LoVo (cell line): ENCODE measurements around the gene OR5K1.

Experiments
- DNase-seq: peaks from one replicate; pipeline ENCODE4 v3.0.0-alpha.2; 2016; ENCODE audit warnings: low spot score

OR5K1 gene

DNA sequence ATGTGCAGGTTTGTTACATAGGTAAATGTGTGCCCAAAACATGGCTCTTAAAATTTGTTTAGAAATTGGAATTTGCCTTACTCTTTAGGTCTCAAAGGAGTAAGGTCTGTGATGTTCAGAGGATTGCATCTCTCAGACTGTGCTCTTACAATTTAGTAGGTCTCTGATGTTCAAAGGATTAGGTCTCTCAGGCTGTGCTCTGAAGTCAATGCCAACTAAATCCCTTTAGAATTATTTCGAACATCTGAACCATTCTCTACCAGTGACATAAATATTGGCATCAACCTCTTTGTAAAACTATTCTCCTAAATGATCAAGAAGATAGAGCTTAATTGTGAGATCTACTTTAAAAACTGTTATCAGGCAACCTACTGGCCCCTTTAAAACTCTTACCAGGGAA lies at the start of gene OR5K1:
Gene OR5K1 (plus strand): TSS at position 301 of the 400 bp plus-strand sequence. CDS start 6,376 bp downstream, outside the sequence.
- DNase-seq = no peak

DNA sequence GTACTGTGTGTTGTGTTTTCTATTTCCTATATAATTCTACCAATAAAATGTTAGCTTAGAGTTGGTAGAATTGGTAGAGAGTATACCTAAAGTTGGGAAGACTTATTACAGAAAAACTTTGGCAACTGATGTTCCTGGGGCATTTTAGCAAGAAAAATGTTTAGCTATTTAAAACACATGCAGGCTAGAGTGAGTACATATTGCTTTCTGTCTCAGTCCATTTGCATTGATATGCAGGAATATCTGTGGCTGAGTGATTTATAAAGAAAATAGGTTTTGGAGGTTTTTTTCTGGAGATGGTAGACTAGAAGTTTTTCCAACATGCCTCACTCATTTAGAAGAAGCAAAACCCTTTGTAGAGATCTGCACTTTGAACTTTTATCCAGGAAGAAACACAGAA lies 30.4 kb upstream of the OR5K1 start:
- no peak for DNase-seq

DNA sequence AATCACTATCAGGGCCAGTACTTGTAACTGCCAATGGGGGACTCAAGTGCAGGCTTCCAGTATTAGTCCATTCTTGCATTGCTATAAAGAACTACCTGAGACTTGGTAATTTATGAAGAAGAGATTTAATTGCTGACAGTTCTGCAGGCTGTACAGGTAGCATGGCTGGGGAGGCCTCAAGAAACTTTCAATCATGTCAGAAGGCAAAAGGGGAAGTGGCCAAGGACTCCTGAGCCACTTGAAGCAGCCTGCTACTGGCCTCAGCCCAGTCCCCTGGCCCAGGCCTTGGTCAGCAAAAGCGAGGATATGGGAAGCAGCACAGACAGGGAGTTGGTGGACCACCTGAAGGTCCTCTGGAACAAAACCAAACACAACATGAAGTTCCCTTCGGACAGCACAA lies 29.2 kb upstream of the OR5K1 start:
- DNase-seq = no peak

DNA sequence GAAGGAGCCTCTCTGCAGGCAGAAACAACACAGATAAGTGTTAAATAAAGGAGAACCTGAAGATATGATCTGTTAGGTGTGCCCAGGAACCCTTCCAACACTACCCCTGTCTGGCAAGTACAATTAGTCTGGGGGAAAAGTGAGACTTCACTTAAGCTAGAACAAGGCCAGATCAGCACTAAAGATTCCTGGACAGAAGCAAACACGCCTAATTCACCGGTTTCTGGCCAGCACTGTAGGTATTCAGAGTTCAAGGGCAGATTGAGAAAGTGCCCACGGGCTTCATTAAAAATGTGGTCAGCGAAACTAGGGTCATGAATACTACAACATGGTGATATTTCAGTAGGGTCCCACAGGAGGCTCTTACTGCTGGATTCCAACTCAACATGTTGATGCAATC lies 28.6 kb upstream of the OR5K1 start:
- no peak for DNase-seq

DNA sequence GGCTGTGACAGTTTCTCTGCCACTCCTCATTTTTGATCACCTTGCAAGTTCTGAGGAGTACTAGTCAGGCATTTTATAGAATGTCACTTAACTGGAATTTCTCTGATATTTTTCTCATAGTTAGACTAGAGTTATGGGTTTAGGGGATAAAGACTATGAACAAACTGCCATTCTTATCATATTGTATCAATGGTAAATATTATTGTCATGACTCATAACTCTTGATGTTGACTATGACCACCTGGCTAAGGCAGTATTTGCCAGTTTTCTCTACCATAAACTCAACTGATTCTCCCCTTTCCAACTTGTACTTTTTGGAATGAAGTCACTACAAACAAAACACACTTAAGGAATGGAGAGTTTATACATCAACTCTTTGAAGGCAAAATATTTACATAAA lies 22.7 kb upstream of the OR5K1 start:
- DNase-seq = peak; percentile 1

DNA sequence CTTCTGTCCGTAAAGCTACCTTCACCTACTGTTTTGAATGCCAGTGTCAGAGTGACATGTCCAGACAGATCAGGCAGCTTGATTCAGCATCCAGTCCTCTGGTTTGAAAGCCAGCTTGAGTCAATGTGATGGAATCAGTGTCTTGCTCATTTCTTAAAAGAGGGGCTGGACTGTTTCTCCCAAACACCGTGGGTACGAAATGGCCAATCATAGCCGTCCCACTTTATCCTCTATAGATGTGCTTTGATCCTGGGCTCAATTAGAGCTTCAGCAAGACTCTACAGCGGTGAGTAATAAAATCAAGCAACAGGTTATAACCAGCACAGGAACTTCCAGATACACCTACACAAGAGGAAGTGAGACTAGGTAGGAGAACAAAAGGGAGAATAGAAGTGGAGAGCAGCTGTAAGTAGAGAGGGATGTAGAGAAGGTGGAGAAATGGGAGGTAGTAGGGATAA lies 17.0 kb upstream of the OR5K1 start:
- DNase-seq = no peak

DNA sequence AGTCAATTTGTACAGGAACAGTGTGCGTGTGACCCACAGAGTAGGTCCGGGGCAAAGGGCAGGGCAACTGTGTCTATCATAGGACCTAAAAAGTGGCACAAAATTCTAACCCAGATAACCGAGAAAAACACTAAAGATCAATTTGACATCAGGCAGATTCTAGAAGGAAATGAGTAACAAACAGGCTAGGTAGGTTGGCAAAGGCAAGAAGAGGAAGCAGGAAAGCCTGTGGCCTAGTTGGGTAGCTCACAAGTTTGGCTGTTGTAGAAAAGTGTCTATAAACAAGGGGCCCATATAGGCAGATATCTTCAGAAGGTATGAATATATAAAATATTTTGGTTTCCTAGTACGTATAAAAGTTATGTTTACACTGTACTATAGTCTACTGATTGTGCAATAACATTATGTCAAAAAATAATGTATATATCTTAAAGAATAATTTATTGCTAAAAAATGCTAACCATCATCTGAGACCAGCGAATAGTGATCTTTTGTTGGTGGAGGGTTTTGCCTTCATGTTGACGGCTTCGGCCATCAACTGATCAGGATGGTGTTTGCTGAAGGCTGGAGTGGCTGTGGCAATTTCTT lies 13.3 kb upstream of the OR5K1 start:
- DNase-seq = no peak

DNA sequence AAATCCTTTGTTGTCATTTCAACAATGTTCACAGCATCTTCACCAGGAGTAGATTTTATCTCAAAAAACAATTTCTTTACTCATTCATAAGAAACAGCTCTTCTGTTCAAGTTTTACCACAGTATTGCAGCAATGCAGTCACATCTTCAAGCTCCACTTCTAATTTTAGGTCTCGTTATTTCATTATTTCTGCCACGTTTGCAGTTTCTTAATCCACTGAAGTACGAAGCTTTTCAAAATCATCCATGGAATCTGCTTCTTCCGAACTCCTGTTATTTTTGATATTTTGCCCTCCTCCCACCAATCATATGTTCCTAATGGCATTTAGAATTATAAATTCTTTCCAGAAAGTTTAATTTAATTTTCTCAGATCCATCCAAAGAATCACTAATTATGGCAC lies 12.6 kb upstream of the OR5K1 start:
- no peak for DNase-seq

DNA sequence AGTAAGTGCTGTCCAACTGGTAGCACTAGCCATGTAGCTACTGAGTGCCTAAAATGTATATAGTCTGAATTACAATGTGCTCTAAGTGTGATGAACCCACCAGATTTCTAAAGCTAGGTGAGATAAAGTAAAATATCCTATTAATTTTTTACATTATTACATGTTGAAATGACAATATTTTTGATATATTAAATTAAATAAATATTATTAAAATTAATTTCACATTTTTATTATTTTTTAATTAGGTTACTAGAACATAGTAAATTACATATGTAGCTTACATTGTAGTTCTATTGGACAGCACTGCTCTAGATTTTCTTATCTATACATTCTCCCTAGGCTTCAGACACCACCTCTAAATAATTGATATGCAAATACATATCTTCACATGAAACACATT lies 9.2 kb upstream of the OR5K1 start:
- no peak for DNase-seq

DNA sequence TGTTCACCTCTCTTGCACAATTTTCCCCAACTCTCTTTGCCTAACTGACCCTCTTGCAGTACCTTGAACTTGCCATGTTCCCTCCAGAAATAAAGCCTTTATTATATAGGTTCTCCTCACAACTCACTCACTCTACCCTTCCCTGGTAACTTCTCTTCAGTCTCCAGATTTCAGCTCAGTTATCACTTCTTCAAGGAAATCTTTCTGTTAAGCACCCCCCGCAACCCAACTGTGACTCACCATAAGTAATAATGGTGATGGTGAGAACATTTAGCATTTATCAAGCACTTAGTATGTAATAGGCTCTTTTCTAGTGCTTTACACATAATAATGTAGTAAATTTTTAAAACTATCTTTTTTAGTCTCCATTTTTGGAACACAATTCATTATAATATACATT lies 8.1 kb upstream of the OR5K1 start:
- no peak for DNase-seq

DNA sequence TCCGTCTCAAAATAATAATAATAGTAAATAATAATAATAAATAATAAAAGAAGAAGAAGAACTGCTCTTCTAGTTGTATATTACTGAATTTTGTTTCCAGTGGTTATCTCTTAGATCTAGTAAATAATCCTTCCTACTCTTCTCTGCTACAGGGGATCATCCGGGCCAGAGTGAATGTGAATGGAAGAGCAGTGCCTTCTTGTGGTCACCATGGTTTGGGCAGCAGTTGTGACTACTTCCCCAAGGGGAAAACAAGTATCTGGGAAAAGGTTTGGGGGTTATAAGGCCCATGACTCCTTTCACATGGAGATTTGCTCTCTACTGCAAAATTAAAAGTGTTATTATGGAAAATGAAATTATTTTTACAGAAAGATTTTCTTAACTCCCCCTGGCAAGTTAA lies 5.5 kb upstream of the OR5K1 start:
- DNase-seq = no peak

DNA sequence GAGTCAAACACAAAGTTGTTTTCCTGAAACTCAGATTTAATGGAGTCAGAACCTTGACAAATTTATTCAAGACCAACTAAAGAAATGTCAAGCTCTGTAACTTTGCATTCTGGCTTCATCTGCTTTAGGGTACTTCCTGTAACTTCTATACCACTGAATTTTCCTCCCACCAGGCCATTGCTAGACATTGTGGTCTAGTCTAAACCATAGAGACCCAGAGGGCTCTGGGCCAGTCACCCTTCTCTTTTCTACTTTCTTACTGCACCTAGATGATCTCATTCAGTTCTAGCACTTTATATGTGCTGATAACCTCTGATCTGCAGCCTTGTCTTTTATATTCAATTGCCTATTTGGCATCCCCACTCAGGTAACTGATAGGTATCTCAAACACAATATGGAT lies 2.8 kb upstream of the OR5K1 start:
- no peak for DNase-seq

DNA sequence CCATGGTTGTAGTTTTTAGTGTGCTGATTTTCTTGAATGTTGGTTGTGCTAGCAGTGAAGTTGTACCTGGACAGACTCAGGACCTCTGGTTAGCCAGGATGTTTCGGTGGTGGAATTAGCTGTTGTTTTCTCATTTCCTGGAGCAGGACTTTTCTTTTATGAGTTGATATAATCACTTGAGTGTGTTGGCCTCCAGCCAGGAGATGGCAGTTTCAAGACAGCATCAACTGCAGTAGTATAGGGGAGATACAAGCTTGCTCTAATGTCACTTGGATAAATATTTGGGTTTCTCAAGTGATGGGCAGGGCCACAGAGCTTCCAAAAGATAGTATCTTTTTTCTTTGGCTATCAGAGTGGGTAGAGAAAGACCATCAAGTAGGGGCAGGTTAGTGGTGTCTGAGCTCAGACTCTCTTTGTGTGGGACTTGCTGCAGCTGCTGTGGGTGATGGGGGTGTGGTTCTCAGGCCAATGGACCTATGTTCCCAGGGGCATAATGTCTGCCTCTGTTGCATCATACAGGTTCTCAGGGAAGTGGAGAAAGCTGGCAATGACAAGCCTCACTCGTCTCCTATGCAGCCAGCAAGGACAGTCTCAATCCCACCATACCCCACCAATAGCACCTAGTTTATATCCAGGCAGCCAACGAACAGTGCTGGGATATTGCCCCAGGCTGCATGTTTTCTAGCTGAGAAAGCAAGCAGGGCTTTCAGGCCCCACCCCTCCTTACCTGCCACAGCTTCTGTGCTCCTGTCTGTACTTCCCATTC lies 19.9 kb downstream of the OR5K1 start:
- DNase-seq = peak; percentile 21

DNA sequence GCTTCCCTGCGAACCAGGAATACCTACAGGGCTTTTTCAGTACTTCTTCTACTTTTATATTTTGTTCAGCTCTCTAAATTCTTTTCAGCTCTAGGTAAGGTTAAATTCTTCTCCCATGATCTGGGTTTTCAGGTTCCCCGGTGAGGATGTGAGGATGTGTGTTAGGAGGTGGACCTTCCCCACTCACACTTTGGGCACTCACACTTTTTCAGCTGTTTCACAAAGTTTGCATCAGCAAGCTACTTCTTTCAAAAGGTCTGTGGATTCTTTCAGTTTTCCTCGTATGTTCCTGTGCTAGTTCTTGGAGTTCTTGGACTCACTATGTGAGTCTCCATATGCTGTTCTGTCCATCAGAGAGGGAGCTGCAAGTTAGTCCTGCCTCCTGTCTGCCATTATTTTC lies 20.6 kb downstream of the OR5K1 start:
- no peak for DNase-seq

DNA sequence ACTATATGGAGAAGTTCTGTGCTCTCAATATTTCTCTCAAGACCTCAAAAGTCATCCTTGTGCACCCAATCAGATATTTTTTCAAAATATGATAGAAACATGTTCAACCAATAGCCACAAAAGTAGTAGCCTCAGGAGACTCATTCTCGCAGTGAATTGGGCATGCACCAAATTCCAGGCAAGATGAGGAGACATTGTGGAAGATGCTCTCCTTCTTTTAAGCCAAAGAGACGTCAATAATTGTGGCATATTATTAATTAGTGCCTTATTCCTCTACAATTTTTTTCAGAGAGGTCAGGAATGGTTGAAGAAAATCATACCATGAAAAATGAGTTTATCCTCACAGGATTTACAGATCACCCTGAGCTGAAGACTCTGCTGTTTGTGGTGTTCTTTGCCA lies 34.4 kb downstream of the OR5K1 start, which contains the start of gene OR5K2:
Gene OR5K2 (plus strand): TSS at position 301 of the 400 bp plus-strand sequence. CDS start 0 bp downstream, at position 301.
- DNase-seq = no peak

DNA sequence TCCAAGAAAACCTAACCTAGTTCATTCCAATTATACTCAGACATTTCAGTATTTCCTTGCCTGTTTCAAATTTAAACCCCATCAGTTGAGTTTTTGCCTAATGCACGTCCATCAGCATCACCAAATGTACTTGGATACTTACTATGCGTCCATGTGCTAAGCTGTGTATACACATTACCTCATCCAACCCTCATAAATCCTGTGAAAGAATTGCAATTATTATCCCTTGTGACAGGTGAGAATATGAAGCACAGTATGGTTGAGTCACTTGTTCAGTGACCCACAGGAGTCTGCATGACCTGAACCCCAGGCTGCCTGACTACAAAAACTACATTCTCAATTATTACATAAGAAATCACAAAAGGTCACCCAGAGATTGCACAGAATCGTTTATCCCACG lies 37.0 kb downstream of the OR5K1 start:
- DNase-seq = no peak

DNA sequence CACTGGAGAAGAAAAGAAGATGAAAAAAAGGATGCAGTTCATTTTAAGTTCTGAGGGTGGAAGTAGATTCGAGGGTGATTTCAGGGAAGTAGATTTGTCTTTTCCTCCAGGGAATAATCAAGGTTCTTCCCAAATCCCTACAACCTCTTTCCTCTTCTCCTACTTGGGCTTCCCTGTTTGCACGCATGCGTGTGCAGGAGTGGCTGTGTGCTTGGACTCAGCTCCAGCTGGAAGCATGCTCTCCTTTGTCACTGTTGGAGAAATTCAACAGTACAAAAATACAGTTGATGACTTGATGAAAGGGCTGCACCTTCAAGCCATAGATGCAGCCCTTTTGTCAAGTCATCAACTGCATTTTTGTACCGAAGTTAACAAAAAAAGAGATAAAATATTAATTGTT lies 38.3 kb downstream of the OR5K1 start:
- no peak for DNase-seq

DNA sequence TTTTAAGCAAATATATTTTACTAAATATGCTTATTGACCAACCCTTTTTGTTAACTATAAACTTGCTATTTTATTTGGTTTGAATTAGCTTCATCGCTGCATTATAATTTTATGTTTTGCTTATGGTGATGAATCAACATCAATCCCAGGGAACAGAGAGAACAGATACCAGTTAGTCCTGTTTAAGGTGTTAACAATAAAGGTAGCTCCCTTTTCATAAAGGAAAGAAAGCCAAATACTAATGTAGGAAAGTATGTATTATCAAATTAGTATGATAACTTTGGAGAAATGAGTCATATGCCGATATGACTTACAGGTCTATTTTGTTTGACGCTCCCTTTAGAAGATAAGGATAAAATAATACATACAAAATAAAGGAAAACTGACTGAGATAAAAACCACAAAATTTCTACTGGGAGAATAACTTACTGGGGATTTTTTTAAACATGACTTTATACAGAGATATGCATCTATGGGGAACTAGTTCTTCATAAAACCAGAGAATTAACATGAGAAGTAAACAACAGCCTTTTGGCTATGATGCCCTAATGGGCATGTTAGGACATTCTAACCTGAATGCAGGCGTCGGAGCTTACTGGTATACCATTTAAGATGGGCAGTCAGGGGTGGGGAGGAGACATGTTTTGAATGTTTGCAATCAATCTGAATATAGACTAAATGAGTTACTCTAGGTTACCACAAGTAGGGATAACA lies 39.0 kb downstream of the OR5K1 start:
- no peak for DNase-seq

DNA sequence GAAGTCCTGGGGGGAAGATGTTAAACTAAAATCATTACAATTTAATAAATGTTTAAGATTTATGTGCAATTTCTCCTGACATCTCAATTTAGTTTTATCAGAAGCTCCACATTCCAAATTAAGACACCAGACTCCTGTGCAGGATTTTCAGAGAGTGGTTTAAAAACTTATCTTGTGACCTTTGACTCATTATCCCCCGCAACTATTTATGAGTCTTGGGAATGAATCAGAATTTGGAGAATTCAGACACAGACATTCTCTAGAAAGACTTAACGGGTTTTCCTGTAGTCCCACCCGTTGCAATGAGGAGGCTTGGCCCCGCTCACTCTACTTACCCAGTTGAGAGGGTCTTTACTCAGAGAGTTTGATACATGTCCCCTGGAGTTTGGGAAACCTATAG lies 41.5 kb downstream of the OR5K1 start:
- no peak for DNase-seq

DNA sequence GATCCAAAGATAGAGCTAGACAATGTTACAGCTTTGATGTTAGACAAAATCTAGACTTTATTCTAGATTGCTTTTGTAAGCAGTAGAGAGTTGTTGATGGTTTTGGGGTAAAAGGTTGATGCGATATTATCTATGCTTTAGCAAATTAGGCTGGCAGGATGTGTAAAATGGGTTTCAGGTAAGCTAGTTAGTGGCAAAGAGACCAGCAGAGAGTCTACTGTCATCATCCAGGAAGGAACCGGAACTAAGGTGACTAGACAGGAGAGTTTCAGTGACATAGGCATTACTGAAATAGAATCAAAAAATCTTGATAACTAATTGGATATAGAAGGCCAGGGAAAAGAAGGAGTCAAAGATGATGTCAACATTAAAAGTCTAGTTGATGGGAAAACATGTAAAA lies 45.6 kb downstream of the OR5K1 start:
- DNase-seq = no peak

DNA sequence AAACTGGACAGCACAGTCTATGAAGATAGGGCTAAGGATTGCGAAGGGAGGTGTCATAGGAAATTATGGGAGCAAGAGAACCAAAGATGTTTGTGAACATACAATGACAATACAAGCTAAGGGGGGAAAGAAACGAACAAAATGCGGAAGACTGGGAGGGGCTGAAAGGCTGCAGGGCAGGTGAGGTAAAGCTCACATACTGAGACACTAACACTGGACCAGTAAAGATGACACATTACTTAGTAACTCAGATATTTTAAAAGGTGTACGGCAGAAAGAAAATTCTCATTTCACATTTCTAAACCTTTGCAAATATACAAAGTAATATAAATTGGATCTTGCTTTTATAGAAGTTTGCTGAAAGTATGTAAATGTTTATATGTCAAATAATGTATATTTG lies 49.6 kb downstream of the OR5K1 start:
- no peak for DNase-seq

DNA sequence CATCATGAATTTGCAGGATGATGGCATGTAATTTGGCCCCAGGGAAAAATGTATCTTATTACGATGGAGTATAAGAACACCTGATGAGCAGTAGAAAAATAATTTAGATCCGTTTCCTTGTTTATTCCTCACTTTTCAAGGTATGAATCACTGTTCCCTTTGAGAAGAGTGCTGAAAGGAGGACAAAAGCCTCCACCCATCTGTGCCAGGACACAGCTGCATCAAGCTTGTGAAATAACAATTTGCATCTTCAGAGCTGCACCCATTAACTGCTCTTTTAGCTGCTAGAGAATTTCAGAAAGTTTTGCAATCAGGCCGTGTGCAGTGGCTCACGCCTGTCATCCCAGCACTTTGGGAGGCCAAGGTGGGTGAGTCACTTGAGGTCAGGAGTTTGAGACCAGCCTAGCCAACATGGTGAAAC lies 50.1 kb downstream of the OR5K1 start:
- DNase-seq = no peak

DNA sequence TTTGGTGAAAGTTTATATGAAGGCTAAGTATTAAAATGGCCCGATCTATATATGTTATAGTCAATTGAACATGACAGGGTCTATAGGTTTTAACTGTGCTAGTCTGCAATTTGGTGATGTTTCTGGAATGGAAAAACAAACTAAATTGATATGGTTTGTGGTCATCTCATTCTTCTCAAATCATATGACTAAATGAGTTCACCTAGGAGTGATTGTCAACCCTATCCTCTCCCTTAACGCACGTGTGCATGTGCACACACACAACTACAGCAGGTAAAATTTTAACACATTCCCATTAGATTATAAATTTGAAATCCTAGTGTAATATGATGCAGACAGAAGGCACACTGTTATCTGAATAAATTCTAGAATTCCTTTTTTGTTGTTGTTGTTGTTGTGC lies 50.7 kb downstream of the OR5K1 start:
- DNase-seq = no peak
